ENCODE data around the gene ADAM19. TPM values are rescaled to one million over a fixed set of nuclear protein-coding genes. Genes with fewer than 3 reads are reported as not detected.
"Not testable (repeated sequence)": the region's sequence is repeated elsewhere in the genome, so short reads cannot be mapped to it uniquely, and the experiment has no call there.

The ADAM19 gene
- total and polyA plus RNA-seq, 3 donors from 2014 or later, result 3.1 to 4.9 (median 4.5) TPM

GRCh38 chr5:157486221-157486681 lies 89.3 kb downstream of the ADAM19 start:
- H3K27me3 ChIP-seq, result no peaks in the 10 kb centered on the region
- no peaks in the 10 kb centered on the region for H3K9me3 ChIP-seq
- H3K4me1 ChIP-seq, result no peaks in the 10 kb centered on the region
- no peak overlapping the region for H3K27ac ChIP-seq
- intact Hi-C loops (cut with DNase I; ENCODE audit: low total_unique reads), result no loop called here
- no peak for DNase-seq
- TF ChIP-seq CTCF (IDR thresholded peaks at IDR 0.05), result no peak
- TF ChIP-seq POLR2A (IDR thresholded peaks at IDR 0.05), result no peak
- no peak overlapping the region for H3K4me3 ChIP-seq
- no peaks in the 10 kb centered on the region for H3K36me3 ChIP-seq (ENCODE audit: low read depth, missing control alignments)
- WGBS, 2 donors, result 82% methylated on average over 6 to 8 of the region's 8 CpGs

GRCh38 chr5:157485811-157486210 lies 89.8 kb downstream of the ADAM19 start:
- Histone ChIP-seq H3K27me3 (no peaks in the 10 kb centered on the region), H3K4me3 (no peak overlapping the region), H3K4me1 (no peaks in the 10 kb centered on the region), H3K9me3 (no peaks in the 10 kb centered on the region), H3K27ac (no peak overlapping the region), H3K36me3 (ENCODE audit: low read depth, missing control alignments) (no peaks in the 10 kb centered on the region)
- 92 to 100% methylated on average over 3 of the region's 3 CpGs for WGBS, 2 donors
- intact Hi-C loops (cut with DNase I; ENCODE audit: low total_unique reads), result no loop called here
- TF ChIP-seq POLR2A (IDR thresholded peaks at IDR 0.05) (no peak), CTCF (IDR thresholded peaks at IDR 0.05) (no peak)
- no peak for DNase-seq

- DNase-seq, result no peak
- intact Hi-C loops (cut with DNase I; ENCODE audit: low total_unique reads), result no loop called here
- H3K9me3 ChIP-seq, result no peaks in the 10 kb centered on the region
- H3K4me1 ChIP-seq, result no peaks in the 10 kb centered on the region
- 91 to 96% methylated on average over 2 of the region's 2 CpGs for WGBS, 2 donors
- TF ChIP-seq CTCF (IDR thresholded peaks at IDR 0.05) (no peak), POLR2A (IDR thresholded peaks at IDR 0.05) (no peak)
- no peak overlapping the region for H3K4me3 ChIP-seq
- H3K27me3 ChIP-seq, result no peaks in the 10 kb centered on the region
- no peaks in the 10 kb centered on the region for H3K36me3 ChIP-seq (ENCODE audit: low read depth, missing control alignments)
- no peak overlapping the region for H3K27ac ChIP-seq
These were observed 90.2 kb downstream of the ADAM19 start for GRCh38 chr5:157485340-157485739.

- H3K9me3 ChIP-seq, result no peaks in the 10 kb centered on the region
- no peaks in the 10 kb centered on the region for H3K4me1 ChIP-seq
- TF ChIP-seq CTCF (IDR thresholded peaks at IDR 0.05), result no peak
- no peak for TF ChIP-seq POLR2A (IDR thresholded peaks at IDR 0.05)
- no peak overlapping the region for H3K4me3 ChIP-seq
- H3K27me3 ChIP-seq, result no peaks in the 10 kb centered on the region
- DNase-seq, result no peak
- no peak overlapping the region for H3K27ac ChIP-seq
- no peaks in the 10 kb centered on the region for H3K36me3 ChIP-seq (ENCODE audit: low read depth, missing control alignments)
- intact Hi-C loops (cut with DNase I; ENCODE audit: low total_unique reads), result no loop called here
- 76 to 87% methylated on average over 5 of the region's 5 CpGs for WGBS, 2 donors
These were observed 90.8 kb downstream of the ADAM19 start for GRCh38 chr5:157484768-157485167.

- H3K27ac ChIP-seq; H3K4me1 ChIP-seq; H3K4me3 ChIP-seq; H3K27me3 ChIP-seq; DNase-seq; H3K36me3 ChIP-seq (ENCODE audit: low read depth, missing control alignments); H3K9me3 ChIP-seq; intact Hi-C loops (cut with DNase I; ENCODE audit: low total_unique reads): not testable (repeated sequence)
- 96% methylated on average over 2 of the region's 2 CpGs for WGBS, 2 donors
These were observed 92.9 kb downstream of the ADAM19 start for GRCh38 chr5:157482702-157483101.
